A673 (cell line): ENCODE results near the gene ITM2C.

Source experiments
- EZH2 ChIP-seq: fragments of 200-600 bp; sonication (generic); IDR thresholded peaks from 2 replicates; pipeline ENCODE4 v1.6.1; 2017; ENCODE audit warnings: borderline replicate concordance, low read depth, mild to moderate bottlenecking, mixed read lengths, antibody characterized with exemption, low read length; ENCODE audit not compliant: poor library complexity, severe bottlenecking
- TF ChIP-seq, protein P1 (sequence below): fragments of 300-800, 200-600 bp; sonication (generic); conservative IDR thresholded peaks from 2 replicates; pipeline ENCODE4 v1.5.1; 2017; ENCODE audit warnings: low read depth, mild to moderate bottlenecking, antibody characterized with exemption, low read length, moderate library complexity, mixed read lengths

GRCh38 chr2:230872968-230873660, 8.4 kb downstream of the ITM2C start:
- TF ChIP-seq, protein P1, sequence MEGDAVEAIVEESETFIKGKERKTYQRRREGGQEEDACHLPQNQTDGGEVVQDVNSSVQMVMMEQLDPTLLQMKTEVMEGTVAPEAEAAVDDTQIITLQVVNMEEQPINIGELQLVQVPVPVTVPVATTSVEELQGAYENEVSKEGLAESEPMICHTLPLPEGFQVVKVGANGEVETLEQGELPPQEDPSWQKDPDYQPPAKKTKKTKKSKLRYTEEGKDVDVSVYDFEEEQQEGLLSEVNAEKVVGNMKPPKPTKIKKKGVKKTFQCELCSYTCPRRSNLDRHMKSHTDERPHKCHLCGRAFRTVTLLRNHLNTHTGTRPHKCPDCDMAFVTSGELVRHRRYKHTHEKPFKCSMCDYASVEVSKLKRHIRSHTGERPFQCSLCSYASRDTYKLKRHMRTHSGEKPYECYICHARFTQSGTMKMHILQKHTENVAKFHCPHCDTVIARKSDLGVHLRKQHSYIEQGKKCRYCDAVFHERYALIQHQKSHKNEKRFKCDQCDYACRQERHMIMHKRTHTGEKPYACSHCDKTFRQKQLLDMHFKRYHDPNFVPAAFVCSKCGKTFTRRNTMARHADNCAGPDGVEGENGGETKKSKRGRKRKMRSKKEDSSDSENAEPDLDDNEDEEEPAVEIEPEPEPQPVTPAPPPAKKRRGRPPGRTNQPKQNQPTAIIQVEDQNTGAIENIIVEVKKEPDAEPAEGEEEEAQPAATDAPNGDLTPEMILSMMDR, result no peak
- no peak for TF ChIP-seq EZH2
